GM23248 (cell line): ENCODE measurements around the gene GSDMA. TPM values are rescaled to one million over a fixed set of nuclear protein-coding genes. Genes with fewer than 3 reads are reported as not detected.

Experiments
- DNase-seq: peaks from one replicate; pipeline ENCODE4 v3.0.0-alpha.2; 2015
- H2AFZ ChIP-seq: fragments of 200-600 bp; sonication (generic); 2 replicates; pipeline ENCODE4 v1.6.1; 2016; ENCODE audit warnings: antibody characterized with exemption
- H3F3A ChIP-seq: fragments of 200-600 bp; sonication (generic); 2 replicates; pipeline ENCODE4 v1.6.1; 2016; ENCODE audit warnings: mild to moderate bottlenecking, antibody characterized with exemption, mixed run types; ENCODE audit not compliant: insufficient read depth
- H3K27ac ChIP-seq: fragments of 200-600 bp; sonication (generic); 2 replicates; pipeline ENCODE4 v1.5.1; 2016; ENCODE audit warnings: mild to moderate bottlenecking
- H3K27me3 ChIP-seq: fragments of 200-600 bp; sonication (generic); replicated peaks from 2 replicates; pipeline ENCODE4 v1.6.1; 2016; ENCODE audit warnings: mild to moderate bottlenecking; ENCODE audit not compliant: insufficient read depth
- H3K36me3 ChIP-seq: fragments of 200-600 bp; sonication (generic); 2 replicates; pipeline ENCODE4 v1.6.1; 2016; ENCODE audit warnings: low read depth, mild to moderate bottlenecking
- H3K4me1 ChIP-seq: fragments of 200-600 bp; sonication (generic); 2 replicates; pipeline ENCODE4 v1.6.1; 2016; ENCODE audit warnings: mild to moderate bottlenecking; ENCODE audit not compliant: insufficient read depth
- H3K4me2 ChIP-seq: fragments of 200-600 bp; sonication (generic); one replicate; pipeline ENCODE4 v1.6.1; 2016; ENCODE audit warnings: mild to moderate bottlenecking; ENCODE audit not compliant: unreplicated experiment
- H3K4me3 ChIP-seq: fragments of 200-600 bp; sonication (generic); 2 replicates; pipeline ENCODE4 v1.5.1; 2016; ENCODE audit warnings: mild to moderate bottlenecking
- H3K79me2 ChIP-seq: fragments of 200-600 bp; sonication (generic); 2 replicates; pipeline ENCODE4 v1.6.1; 2016; ENCODE audit warnings: mild to moderate bottlenecking; ENCODE audit not compliant: insufficient read depth
- H3K9ac ChIP-seq: fragments of 200-600 bp; sonication (generic); 2 replicates; pipeline ENCODE4 v1.6.1; 2016; ENCODE audit warnings: mild to moderate bottlenecking
- H3K9me2 ChIP-seq: fragments of 200-600 bp; sonication (generic); 2 replicates; pipeline ENCODE4 v1.6.1; 2016; ENCODE audit warnings: mixed run types, mild to moderate bottlenecking, moderate library complexity; ENCODE audit not compliant: insufficient read depth
- H3K9me3 ChIP-seq: fragments of 200-600 bp; sonication (generic); one replicate; pipeline ENCODE4 v1.6.1; 2017; ENCODE audit warnings: low read depth
- H4K20me1 ChIP-seq: fragments of 200-600 bp; sonication (generic); 2 replicates; pipeline ENCODE4 v1.6.0; 2016; ENCODE audit not compliant: insufficient read depth
- EZH2 ChIP-seq: fragments of 200-600 bp; sonication (generic); IDR thresholded peaks from 2 replicates; pipeline ENCODE4 v1.6.1; 2018; ENCODE audit warnings: antibody characterized with exemption, mild to moderate bottlenecking; ENCODE audit not compliant: insufficient read depth, poor library complexity, severe bottlenecking
- EZH2phosphoT487 ChIP-seq: fragments of 200-600 bp; sonication (generic); IDR thresholded peaks from 2 replicates; pipeline ENCODE4 v1.6.1; 2018; ENCODE audit warnings: antibody characterized with exemption, moderate library complexity, mild to moderate bottlenecking, low read depth; ENCODE audit not compliant: insufficient read depth
- WGBS, 2 experiments: methylation state at CpG; one replicate each; pipeline ENCODE4 v1.1.6; 2015 to 2017; ENCODE audit warnings: low lambda C conversion rate in 2 of 2, low coverage in 1 of 2; ENCODE audit errors: missing lambda C conversion rate in 2 of 2; 5-methylcytosine and 5-hydroxymethylcytosine counted together
- in situ Hi-C: fragments of 300-500 bp; cut with MboI; formaldehyde crosslinking; loops from 2 replicates; pipeline ENCODE4 v1.15.0; 2020
- polyA plus RNA-seq: library from polyadenylated mRNA; unstranded; fragments of >200 nt; fragmentation: Nextera tagmentation; extraction: Ambion mirVana; gene quantifications from 2 replicates; pipeline ENCODE4 v1.2.1, GENCODE V29; 2016
- total RNA-seq: library from RNA; depleted of rRNA; stranded (reverse); fragments of >200 nt; shearing (Covaris generic); gene quantifications from 2 replicates; pipeline ENCODE4 v1.2.3, GENCODE V29; 2014

Gene GSDMA
- total and polyA plus RNA-seq, 2 experiments from 2014 or later, result 0.21 TPM; not detected in 1

DNA sequence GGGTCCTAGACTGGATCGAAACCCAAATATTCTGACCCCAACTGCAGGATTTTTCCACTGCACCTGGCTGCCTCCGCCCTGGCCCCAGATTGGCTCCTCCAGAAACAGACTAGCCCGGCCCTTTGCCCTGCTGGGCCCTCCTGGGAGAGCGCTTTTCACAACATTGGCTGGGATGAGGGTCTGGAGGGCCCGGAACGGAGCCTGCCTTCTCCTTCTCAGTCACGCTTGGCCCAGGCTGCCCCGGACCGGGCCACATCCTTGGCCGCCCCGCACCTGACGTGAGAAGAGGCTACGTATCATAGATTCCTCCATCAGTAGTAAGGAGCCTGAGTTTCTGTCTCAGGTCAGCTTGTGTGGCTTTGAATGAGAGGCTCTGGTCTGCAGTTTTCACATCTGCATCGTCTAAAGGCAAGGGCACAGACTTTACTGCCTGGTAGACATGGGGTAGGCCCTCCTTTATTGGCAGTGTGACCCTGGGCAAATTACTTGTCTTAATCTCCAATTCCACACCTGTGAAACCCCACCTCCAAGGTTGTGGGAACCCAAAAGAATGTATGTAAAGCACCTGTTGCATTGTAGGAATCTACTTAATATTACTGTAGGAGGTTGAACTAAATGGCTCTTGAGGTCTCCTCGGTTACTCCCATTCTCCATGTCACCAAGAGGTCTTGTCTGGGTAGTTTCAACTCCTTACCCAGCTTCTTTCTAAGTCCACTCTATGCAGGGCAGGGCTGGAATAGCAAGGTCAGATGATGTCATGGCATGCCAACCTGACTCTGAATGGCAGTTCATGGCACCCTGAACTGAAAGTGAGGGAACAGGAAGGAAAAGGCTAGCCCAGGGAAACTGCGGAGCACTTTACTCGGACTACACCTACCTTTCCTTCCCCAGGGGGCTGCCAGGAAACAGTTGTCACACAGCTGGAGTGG, 34.6 kb upstream of the GSDMA start:
- Histone ChIP-seq H3K4me1 (peaks cover 55% of the 10 kb centered on the region), H4K20me1 (no peaks in the 10 kb centered on the region), H2AFZ (peak overlapping the region; percentile 97), H3K9me3 (no peaks in the 10 kb centered on the region), H3K9ac (peak overlapping the region; percentile 93), H3K27ac (peak overlapping the region; percentile 93), H3K36me3 (peaks cover 1% of the 10 kb centered on the region; the same call in 1 of the 2 replicates), H3K9me2 (no peaks in the 10 kb centered on the region), H3F3A (peaks cover 31% of the 10 kb centered on the region), H3K4me3 (peak overlapping the region; percentile 98), H3K4me2 (peak overlapping the region; percentile 91), H3K27me3 (no peaks in the 10 kb centered on the region), H3K79me2 (peaks cover 40% of the 10 kb centered on the region)
- 19 to 21% methylated on average over 17 of the region's 17 CpGs for whole genome bisulfite sequencing, 2 experiments
- in situ Hi-C loops, result no loop called here
- peak; percentile 46 for DNase-seq
- no peak for TF ChIP-seq EZH2phosphoT487
- TF ChIP-seq EZH2, result no peak

DNA sequence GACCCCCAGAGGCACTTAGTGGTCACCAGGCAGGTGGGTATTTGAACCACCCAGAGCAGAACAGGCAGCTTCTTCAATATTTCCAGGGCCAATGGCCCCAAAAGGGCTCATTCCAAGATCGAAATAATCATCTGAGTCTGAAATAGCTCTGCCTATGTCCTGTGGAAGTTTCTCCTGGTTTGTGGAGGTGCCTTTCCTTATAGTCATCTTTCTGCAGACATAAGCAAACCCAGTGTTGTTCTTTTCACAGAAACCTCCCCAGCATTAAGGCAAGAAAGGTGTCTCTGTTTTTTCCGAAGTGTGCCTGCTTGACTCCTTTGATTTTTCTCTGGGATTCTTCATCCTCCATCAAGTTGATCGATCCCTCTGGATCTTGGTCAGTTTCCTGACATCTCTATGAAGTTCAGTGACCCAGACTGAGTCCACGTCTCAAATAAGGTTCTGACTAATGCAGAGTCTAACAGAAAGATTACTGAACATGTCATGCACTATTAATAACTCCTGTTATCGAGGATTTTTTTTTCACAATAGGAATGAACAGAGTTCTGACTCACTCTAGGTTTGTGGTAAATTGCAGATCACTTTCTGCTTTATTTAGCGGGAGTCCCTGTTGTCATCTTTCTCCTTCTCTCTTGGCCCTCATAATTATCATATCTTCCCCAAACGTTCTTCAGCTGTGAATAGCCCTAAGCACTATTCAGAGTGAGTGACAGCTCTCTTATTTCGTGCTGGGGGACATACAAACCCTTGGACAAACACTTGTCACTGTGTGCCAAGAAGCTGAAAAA, 33.8 kb upstream of the GSDMA start:
- Histone ChIP-seq H3K4me2 (peak overlapping the region; percentile 91), H3K36me3 (no peaks in the 10 kb centered on the region), H3F3A (peaks cover 31% of the 10 kb centered on the region), H3K4me1 (peaks cover 50% of the 10 kb centered on the region), H3K4me3 (peak overlapping the region; percentile 98), H4K20me1 (no peaks in the 10 kb centered on the region), H3K79me2 (peaks cover 32% of the 10 kb centered on the region), H3K9me2 (no peaks in the 10 kb centered on the region), H3K27me3 (no peaks in the 10 kb centered on the region), H3K9ac (peak overlapping the region; percentile 93), H3K9me3 (no peaks in the 10 kb centered on the region), H3K27ac (peak overlapping the region; percentile 93), H2AFZ (no peak overlapping the region)
- WGBS, 2 experiments, result 11 to 12% methylated on average over 8 of the region's 8 CpGs
- peak; percentile 97 for DNase-seq
- in situ Hi-C loops, result no loop called here
- TF ChIP-seq EZH2 (no peak), EZH2phosphoT487 (no peak)

GRCh38 chr17:39929646-39930407, 33.0 kb upstream of the GSDMA start:
- in situ Hi-C loops, result no loop called here

GRCh38 chr17:39933912-39934311, 28.9 kb upstream of the GSDMA start:
- TF ChIP-seq EZH2phosphoT487, result no peak
- TF ChIP-seq EZH2, result no peak
- H3K36me3 ChIP-seq, result no peaks in the 10 kb centered on the region
- WGBS, 2 experiments, result 92 to 93% methylated on average over 5 of the region's 5 CpGs

More at GRCh38 chr17:39929646-39930407, 33.0 kb upstream of the GSDMA start:
- peak overlapping the region; percentile 93; the same call in 1 of the 2 replicates for H3K9ac ChIP-seq
- H3K9me3 ChIP-seq, result no peaks in the 10 kb centered on the region
- 56 to 72% methylated on average over 5 of the region's 5 CpGs for WGBS, 2 experiments
- peak overlapping the region; percentile 91 for H3K4me2 ChIP-seq
- no peaks in the 10 kb centered on the region for H4K20me1 ChIP-seq
- no peaks in the 10 kb centered on the region for H3K36me3 ChIP-seq
- peak overlapping the region; percentile 93 for H3K27ac ChIP-seq
- H2AFZ ChIP-seq, result no peak overlapping the region
- TF ChIP-seq EZH2 (no peak), EZH2phosphoT487 (no peak; the same call in 1 of the 2 replicates)
- H3K79me2 ChIP-seq, result peaks cover 24% of the 10 kb centered on the region
- H3K9me2 ChIP-seq, result no peaks in the 10 kb centered on the region
- peak overlapping the region; percentile 32 for H3K4me3 ChIP-seq
- peak; percentile 82 for DNase-seq
- H3F3A ChIP-seq, result peaks cover 25% of the 10 kb centered on the region
- H3K27me3 ChIP-seq, result no peaks in the 10 kb centered on the region
- H3K4me1 ChIP-seq, result peaks cover 42% of the 10 kb centered on the region

More at GRCh38 chr17:39933912-39934311, 28.9 kb upstream of the GSDMA start:
- H3K4me3 ChIP-seq, result no peak overlapping the region
- no peak for DNase-seq
- H3F3A ChIP-seq, result peaks cover 17% of the 10 kb centered on the region
- no peaks in the 10 kb centered on the region for H3K9me3 ChIP-seq
- in situ Hi-C loops, result no loop called here
- H3K9ac ChIP-seq, result no peak overlapping the region
- H3K4me1 ChIP-seq, result peaks cover 22% of the 10 kb centered on the region
- no peak overlapping the region for H2AFZ ChIP-seq
- H3K27me3 ChIP-seq, result no peaks in the 10 kb centered on the region
- H4K20me1 ChIP-seq, result no peaks in the 10 kb centered on the region
- H3K9me2 ChIP-seq, result no peaks in the 10 kb centered on the region
- H3K4me2 ChIP-seq, result no peak overlapping the region
- H3K79me2 ChIP-seq, result no peaks in the 10 kb centered on the region
- no peak overlapping the region for H3K27ac ChIP-seq
